SIG-M5 treated with dmso at 0.1 percent for 504 hours (cell line): Measurements from ENCODE around the gene COL27A1.

ENCODE experiments used
- DNase-seq: peaks from one replicate; lab custom pipeline; 2025; ENCODE audit not compliant: unreplicated experiment; lab: John Stamatoyannopoulos, UW

COL27A1 gene

DNA sequence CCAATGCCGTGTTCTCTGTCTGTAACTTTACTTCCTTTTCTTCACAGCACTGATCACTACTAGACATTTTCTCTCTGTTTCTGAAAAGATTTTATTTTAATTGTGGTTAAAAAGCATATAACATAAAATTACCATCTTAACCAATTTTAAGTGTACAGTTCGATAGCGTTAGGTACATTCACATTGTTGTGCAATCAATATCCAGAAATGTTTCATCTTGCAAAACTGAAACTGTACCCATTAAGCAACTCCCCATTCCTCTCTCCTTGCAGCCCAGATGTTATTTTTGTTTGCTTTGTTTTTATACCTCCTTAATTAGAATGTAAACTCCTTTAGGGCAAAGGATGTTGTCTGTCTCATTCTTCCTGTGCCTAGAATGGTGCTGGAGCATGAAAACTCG is 47.5 kb downstream of the COL27A1 start:
- peak; percentile 57 for DNase-seq

DNA sequence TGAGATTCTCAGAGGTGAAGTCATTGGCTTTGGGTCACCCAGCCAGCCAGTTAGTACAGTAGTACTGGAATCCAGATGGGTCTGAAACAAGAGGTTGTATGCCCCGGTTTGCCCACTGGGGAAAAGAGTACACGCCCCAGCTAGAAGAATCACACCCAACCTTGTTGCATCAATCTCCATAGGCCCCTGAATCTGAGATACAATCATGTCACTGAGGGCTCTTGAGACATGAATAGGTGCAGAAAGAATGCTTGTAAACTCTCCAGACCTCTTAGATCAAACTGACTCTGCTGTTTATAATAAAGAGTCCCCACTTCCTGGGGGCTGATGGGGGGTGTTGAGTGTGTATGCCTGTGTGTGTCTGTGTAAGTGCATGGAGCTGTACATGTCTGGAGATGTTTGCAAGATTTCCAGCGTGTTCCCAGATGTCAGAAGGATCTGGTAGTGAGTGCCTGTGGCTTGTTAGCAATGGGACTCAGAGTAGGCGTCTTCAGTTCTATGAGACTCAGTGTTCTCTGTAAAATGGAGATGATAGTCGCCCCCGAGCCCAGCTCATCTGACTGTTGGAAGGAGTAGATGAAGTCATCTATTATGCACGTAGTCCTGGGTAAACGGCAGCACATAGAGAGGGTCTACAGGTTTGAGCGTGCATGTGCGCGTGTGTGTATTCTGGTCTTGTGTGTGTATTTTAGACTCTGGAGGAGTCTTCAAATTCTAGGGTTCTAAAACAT is 48.2 kb downstream of the COL27A1 start:
- no peak for DNase-seq

- DNase-seq = no peak
Observed at GRCh38 chr9:114204265-114204664, 48.9 kb downstream of the COL27A1 start.

- DNase-seq = no peak
Observed at GRCh38 chr9:114205171-114206015, 50.1 kb downstream of the COL27A1 start.

DNA sequence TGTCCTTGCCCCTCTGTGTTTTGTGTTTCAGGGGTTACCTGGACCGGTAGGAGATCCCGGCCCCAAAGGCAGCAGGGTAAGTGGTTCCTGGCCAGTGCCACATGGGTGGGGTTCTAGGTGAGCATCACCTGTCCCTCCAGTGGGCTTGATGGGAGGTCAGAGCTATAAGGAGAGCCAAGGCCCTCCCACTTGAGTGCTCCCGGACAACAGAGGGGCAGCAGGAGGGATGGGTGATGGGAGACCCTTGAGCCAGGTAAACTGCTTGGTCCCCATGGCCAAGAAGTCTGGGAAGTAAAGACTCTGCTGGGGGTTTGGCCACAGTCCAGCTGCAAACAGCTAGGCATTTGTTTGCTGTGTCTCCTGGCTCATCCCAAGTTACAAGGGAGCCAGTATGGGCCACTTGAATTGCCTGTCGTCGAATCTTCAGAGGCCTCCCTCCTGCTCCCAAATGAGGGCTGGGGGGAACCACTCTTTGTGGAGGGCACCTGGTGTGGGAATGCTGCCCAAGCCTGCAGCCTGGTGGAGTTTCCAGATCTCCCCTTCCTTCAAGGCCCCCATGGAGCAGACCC is 51.0 kb downstream of the COL27A1 start:
- no peak for DNase-seq

DNA sequence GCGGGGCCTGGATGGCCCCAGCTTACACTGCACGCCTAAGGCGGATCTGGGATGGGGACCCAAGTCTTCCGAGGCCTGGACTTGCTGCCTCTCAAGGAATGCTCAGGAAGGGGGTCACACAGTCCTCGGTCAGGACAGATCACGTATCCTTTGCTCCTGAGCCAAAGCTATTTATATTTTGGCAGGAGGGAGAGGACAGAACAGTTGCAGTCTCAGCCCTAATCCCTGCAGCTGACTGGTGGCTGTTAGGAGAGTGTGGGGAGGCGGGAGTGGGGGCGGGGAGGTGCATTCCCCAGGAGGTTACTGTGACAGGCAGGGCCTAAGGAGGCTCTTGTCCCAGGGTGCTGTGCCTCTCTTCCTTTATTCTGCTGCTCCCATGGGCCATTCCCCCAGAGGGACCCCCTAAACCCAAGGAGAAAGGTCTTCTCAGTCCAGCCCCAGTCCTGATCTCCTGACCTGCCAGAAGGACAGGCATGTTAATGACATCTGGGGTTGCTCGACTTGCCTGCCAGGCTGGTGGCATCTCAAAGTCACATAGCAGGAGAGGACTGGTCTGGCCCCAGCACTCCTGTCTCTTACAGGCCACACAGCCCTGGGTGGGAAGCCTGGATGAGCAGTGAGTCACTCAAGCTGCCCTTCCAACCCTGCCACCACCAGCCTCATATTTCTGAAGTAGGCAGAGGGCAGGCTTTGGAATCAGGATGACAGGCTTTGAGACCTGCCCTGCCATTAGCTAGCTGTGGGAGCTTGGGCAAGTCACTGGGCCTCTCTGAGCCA is 51.9 kb downstream of the COL27A1 start:
- no peak for DNase-seq

DNA sequence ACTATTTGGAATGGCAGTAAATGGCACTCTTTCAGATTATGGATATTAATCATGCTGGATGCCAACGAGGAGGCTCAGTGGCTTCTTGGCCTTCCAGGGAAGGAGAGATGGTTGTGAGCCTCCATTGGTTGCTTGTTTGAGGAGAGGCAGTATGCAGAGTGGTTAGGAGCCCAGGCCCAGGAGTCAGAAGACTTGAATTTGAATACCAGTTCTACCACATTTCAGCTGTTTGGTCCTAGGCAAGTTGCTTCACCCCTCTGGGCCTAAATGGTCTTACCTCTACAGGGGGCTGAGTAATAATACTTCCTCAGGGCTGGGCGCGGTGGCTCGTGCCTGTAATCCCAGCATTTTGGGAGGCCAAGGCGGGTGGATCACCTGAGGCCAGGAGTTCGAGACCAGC is 52.5 kb downstream of the COL27A1 start:
- DNase-seq = no peak

GRCh38 chr9:114209151-114209550 is 53.8 kb downstream of the COL27A1 start:
- DNase-seq = no peak

DNA sequence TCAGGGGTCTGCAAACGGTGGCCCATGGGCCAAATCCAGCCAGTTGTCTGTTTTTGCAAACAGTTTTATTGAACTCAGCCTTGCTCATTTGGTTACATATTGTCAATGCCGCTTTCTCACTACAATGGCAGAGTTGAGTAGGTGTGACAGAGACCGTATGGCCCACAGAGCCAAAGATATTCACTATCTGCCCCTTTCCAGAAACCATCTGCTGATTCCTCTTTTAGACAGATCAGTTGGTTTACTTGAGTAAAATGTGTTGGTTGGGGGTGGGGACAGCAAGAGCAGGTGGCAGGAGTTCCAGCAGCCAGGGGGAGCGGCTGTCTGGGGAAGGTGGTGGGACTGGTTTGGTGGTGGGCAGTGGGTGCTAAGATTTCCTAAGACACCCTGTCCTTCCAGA is 54.8 kb downstream of the COL27A1 start:
- no peak for DNase-seq

DNA sequence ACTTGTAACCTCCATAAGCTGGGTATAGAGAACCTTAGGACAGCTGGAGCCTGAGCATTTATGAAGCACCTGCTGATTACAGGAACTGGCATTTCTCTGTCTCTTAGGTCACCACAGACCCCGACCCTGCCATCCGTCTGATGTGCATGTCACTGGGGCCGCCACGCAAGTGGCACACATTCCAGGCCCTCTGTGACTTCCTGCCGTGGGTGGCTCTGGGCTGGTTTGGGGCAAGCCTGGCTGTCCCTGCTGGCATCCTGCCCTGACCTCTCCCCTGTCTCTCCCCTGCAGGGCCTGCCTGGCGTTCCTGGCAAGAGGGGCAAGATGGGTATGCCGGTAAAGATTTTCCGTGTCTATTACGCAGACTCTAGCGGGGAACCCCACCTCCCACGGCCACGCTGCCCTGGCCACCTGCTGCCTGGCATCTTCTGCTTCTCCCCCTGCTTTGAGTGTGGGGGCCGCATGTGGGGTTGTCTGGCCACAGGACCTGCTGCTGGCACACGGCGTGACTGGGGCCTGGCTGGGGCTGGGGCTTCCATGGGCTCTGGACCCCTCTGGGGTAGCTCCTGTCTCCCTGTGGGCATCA is 55.4 kb downstream of the COL27A1 start:
- no peak for DNase-seq

DNA sequence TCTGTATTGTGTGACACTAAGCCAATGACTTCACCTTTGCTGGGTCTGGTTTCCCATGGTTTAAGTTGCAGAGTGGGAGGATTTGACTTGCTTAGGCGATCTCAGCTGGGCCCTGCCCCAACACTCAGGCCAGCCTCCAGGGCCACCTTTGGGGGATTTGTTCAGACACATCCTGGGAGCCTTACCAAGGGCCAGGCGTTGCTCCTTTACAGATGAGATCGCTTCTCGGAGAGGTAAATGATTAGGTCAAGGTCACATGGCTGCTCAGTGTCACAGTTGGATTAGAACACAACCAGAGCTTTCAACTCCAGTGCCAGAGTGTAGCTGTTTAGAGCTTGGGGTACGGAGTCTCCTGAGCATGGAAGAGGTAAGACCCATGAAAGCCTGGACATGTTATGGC is 57.5 kb downstream of the COL27A1 start:
- DNase-seq = no peak

GRCh38 chr9:114213566-114213965 is 58.2 kb downstream of the COL27A1 start:
- no peak for DNase-seq

- DNase-seq = no peak
Observed at GRCh38 chr9:114214181-114214580, 58.8 kb downstream of the COL27A1 start.

DNA sequence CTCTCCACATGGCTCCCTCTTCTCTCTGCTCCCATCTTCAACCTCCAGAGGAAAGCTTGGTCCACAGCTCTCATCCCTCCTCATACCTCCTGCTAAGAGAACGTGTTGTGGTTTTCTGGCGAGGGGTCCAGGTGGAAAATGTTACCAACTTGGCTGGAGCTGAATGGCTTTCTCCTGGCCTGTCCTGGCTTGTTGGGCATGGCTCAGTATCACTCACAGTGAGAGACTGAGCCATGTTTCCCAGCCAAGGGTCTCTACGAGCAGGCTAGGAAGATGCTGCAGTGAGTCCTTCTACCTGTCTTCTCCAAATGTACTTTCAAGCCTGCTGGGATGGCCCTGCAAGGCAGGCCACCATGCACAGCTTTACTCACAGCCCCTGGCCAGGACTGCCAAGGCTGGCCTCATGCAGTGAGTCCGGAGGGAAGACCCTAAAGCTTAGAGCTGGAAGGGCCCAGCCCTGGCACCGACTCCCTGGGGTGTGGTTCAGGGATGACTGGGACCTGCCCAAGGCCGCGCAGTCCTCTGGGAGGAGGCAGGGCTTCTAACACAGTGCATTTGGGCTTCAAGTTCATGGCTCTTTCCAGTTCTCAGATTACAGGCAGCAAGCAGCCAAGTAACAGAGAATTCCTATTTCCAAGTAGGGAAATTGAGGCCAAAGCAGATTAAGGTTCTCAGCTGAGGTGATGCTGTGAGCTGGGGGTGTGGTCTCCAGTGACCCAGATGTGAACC is 59.5 kb downstream of the COL27A1 start:
- DNase-seq = no peak

GRCh38 chr9:114216081-114216480 is 60.7 kb downstream of the COL27A1 start:
- no peak for DNase-seq

DNA sequence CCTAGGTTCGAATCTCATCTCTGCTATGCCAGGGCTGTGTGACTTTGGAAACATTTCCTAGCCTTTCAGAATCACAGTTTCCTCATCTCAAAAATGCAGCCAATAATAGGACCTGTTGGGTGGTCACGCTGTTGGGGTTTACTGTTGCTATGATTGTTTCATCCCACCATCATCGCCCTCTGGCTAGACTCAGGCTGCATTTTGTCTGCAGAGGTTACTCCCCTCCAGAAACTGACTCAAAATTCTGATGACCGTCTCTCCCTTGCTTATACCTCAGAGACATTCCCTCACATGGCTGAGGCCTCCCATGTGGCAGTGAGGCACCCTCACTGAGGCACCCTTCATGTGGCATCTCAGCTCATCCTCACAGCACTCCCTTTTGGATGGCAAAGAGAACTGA is 61.6 kb downstream of the COL27A1 start:
- no peak for DNase-seq

GRCh38 chr9:114218264-114219120 is 63.2 kb downstream of the COL27A1 start:
- no peak for DNase-seq

DNA sequence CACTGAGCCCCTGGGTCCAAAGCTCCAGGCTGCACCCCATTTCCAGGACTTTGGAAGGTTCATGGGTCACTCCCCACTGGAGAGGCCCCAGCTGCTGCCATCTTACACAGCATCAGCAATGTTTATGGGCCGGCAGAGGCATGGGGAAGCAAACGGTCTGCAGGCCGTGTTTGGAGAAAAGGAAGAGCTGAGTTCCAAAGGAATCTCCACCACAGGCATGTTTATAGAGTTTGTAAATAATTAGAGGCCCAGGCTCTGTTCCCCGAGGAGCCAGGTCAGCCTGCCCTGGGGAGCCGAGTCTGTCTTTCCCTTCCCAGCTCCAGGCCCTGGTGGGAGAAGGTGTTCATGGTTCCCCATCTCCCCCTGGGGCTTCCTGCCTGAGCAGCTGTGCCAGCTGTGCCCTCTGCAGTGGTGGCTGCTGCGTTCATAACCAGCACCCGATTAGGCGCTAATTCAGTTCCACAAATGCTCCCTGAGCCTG is 64.8 kb downstream of the COL27A1 start:
- DNase-seq = no peak
